Esophagus muscularis mucosa (tissue), 4 donors: ENCODE results near the gene ENTR1. TPM values are rescaled to one million over a fixed set of nuclear protein-coding genes. Genes with fewer than 3 reads are reported as not detected.

Experiments
- DNase-seq: peaks from one replicate; pipeline ENCODE4 v3.0.0-alpha.2; 2017; ENCODE audit errors: extremely low spot score
- H3K27ac ChIP-seq, 4 donors: fragments of 200-600 bp; sonication (generic); replicated peaks in 1 of 4; 1 replicate in 3 of 4; 2 replicates in 1 of 4; pipeline ENCODE4 v1.5.1; 2016 to 2019; ENCODE audit warnings: mild to moderate bottlenecking in 1 of 4
- H3K27me3 ChIP-seq, 4 donors: fragments of 200-600 bp; sonication (generic); one replicate each; pipeline versions ENCODE4 v1.5.1 to v1.6.0; 2016 to 2019
- H3K36me3 ChIP-seq, 4 donors: fragments of 200-600 bp; sonication (generic); one replicate each; pipeline ENCODE4 v1.5.1; 2016 to 2019
- H3K4me1 ChIP-seq, 4 donors: fragments of 200-600 bp; sonication (generic); one replicate each; pipeline ENCODE4 v1.5.1; 2016 to 2019
- H3K4me3 ChIP-seq, 4 donors: fragments of 200-600 bp; sonication (generic); 1 replicate in 2 of 4; 2 replicates in 2 of 4; pipeline ENCODE4 v1.5.1; 2016 to 2019; ENCODE audit warnings: mild to moderate bottlenecking in 4 of 4, moderate library complexity in 1 of 4
- H3K9me3 ChIP-seq, 4 donors: fragments of 200-600 bp; sonication (generic); 1 replicate in 3 of 4; 2 replicates in 1 of 4; pipeline ENCODE4 v1.5.1; 2016 to 2019
- EP300 ChIP-seq: sonication (generic); formaldehyde crosslinking; IDR thresholded peaks from one replicate; pipeline ENCODE4 v1.6.1; 2017; ENCODE audit warnings: antibody characterized with exemption
- POLR2A ChIP-seq: fragments of 450-650 bp; IDR thresholded peaks from one replicate; pipeline ENCODE4 v1.6.1; 2017; ENCODE audit warnings: antibody characterized with exemption, moderate library complexity, mild to moderate bottlenecking, low read depth
- POLR2AphosphoS5 ChIP-seq, 2 donors: sonication (generic); formaldehyde crosslinking; IDR thresholded peaks; one replicate each; pipeline ENCODE4 v1.6.1; 2017; ENCODE audit warnings: antibody characterized with exemption in 2 of 2
- WGBS: methylation state at CpG from one replicate; pipeline ENCODE4 v1.1.5; 2018; 5-methylcytosine and 5-hydroxymethylcytosine counted together
- intact Hi-C: fragments of 100-400 bp; cut with DNase I; formaldehyde crosslinking; loops from one replicate; pipeline ENCODE4 v1.15.1; 2023
- total RNA-seq, 4 donors: library from RNA; depleted of rRNA; stranded (reverse); fragments of >200 nt; gene quantifications; one replicate each; pipeline versions ENCODE4 v1.1.0 to v1.2.1, GENCODE V29; 2016
- TF ChIP-seq, protein P1 (sequence below), 3 experiments: fragments of 200-600 bp in 2 of 3; fragments of 450-650 bp in 1 of 3; sonication (generic) in 2 of 3; IDR thresholded peaks; one replicate each; pipeline ENCODE4 v1.5.1; 2017 to 2019; ENCODE audit warnings: antibody characterized with exemption in 3 of 3, mild to moderate bottlenecking in 2 of 3, moderate library complexity in 1 of 3

ENTR1 gene
- total RNA-seq, 4 donors from 2014 or later, result 26.2 to 44.8 (median 37.6) TPM

DNA sequence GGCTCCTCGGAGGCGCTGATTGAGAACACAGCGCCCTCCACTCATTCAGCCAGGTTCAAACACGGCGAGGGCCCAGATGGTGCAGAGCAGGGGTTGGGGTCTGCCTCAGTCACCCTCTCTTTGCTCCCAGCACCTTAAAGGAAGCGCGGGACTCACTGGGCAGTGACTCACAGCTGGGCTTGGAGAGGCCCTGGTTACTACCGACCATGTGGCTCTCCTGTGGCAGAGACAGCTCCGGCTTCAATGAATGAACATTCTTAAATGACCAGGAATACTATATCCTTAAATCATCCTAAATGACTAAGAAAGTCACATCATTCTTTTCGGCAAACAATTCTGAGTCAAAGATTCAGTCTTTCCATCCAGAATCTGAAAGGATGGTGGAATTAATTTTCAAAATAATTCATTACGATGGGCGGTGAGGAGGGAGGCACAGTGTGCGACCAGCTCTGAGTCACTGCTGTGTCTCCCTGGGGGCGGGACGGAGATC lies 30.8 kb upstream of the ENTR1 start:
- TF ChIP-seq, protein P1, sequence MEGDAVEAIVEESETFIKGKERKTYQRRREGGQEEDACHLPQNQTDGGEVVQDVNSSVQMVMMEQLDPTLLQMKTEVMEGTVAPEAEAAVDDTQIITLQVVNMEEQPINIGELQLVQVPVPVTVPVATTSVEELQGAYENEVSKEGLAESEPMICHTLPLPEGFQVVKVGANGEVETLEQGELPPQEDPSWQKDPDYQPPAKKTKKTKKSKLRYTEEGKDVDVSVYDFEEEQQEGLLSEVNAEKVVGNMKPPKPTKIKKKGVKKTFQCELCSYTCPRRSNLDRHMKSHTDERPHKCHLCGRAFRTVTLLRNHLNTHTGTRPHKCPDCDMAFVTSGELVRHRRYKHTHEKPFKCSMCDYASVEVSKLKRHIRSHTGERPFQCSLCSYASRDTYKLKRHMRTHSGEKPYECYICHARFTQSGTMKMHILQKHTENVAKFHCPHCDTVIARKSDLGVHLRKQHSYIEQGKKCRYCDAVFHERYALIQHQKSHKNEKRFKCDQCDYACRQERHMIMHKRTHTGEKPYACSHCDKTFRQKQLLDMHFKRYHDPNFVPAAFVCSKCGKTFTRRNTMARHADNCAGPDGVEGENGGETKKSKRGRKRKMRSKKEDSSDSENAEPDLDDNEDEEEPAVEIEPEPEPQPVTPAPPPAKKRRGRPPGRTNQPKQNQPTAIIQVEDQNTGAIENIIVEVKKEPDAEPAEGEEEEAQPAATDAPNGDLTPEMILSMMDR (IDR thresholded peaks at IDR 0.05), result no peak
- TF ChIP-seq EP300 (no peak), POLR2A (no peak), POLR2AphosphoS5 (IDR thresholded peaks at IDR 0.05) (no peak)
- Histone ChIP-seq H3K9me3 (no peaks in the 10 kb centered on the region), H3K4me1 (peaks cover 33 to 41% (median 38%) of the 10 kb centered on the region in 4 donors), H3K36me3 (peaks cover 40 to 68% (median 63%) of the 10 kb centered on the region in 4 donors), H3K27ac (peak overlapping the region in 1 of 4 donors; percentile 86), H3K27me3 (no peaks in the 10 kb centered on the region), H3K4me3 (no peak overlapping the region)
- 91% methylated on average over 11 of the region's 15 CpGs for WGBS
- intact Hi-C loops, result no loop called here
- DNase-seq, result no peak

DNA sequence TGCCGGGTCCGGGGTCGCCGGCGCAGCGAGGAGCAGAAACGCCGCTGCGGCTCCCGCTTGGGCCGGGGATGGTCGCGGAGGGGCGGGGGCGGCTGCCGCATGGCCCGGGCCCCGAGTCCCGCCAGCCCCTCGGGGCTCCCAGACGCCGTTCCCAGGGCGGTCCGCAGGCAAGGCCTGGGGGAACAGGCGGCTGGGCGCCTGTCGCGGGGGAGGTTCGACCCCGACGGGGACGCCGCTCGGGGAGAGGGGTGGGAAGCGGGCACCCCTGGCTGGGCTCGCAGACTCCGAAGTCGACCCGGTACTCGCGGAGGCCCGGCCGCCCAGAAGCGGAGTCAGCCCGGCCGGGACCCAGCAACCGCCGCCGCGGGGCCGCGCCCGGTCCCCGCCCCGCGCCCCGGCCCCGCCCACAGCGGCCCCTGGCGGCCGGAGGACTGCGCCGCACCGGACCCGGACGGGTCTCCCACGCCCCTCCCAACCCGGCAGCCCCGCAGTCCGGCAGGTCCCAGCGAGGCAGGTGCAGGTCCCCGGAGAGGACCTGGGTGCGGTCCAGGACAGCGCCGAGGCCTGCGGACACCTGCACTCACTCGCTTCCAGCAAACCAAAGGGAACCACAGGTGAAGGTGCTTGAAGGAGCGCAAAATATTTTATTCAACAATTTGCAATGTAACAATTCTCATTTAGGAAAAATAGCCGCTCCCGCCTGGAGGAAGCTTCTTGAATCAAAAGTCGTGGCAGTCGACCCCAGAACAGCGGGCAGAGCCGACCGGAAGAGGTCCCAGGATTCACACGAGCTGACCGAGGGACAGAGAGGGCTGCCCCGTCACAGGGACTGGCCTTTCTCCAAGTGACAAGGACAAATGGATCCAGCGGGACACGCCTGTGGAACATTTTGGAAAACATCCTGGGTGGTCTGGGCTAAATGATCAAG lies 29.3 kb upstream of the ENTR1 start, which contains the start of gene INPP5E:
INPP5E (minus strand) TSS at position 365 of the 928 bp plus-strand sequence. CDS start 426 bp downstream, outside the sequence.
- TF ChIP-seq POLR2AphosphoS5 (IDR thresholded peaks at IDR 0.05) (peak in 1 of 2 donors; percentile 52), POLR2A (no peak), EP300 (no peak)
- TF ChIP-seq, protein P1 (IDR thresholded peaks at IDR 0.05), result peak; percentile 67 to 90 (median 80)
- peak within 1 kb of the TSS; percentile 80 to 86 (median 80) for H3K27ac ChIP-seq
- H3K4me1 ChIP-seq, result peaks cover 33 to 54% (median 41%) of the 10 kb centered on the region in 4 donors
- no peaks in the 10 kb centered on the region for H3K9me3 ChIP-seq
- intact Hi-C loops, result loop anchor here (5.0 kb wide), 1 partner anchor 38 kb away; no protein-coding TSS in a partner anchor
- peak within 1 kb of the TSS; percentile 78 to 99 (median 92) for H3K4me3 ChIP-seq
- H3K36me3 ChIP-seq, result peaks cover 28 to 68% (median 57%) of the 10 kb centered on the region in 4 donors
- no peak for DNase-seq
- H3K27me3 ChIP-seq, result no peaks in the 10 kb centered on the region
- WGBS, result 7% methylated on average over 13 of the region's 90 CpGs

DNA sequence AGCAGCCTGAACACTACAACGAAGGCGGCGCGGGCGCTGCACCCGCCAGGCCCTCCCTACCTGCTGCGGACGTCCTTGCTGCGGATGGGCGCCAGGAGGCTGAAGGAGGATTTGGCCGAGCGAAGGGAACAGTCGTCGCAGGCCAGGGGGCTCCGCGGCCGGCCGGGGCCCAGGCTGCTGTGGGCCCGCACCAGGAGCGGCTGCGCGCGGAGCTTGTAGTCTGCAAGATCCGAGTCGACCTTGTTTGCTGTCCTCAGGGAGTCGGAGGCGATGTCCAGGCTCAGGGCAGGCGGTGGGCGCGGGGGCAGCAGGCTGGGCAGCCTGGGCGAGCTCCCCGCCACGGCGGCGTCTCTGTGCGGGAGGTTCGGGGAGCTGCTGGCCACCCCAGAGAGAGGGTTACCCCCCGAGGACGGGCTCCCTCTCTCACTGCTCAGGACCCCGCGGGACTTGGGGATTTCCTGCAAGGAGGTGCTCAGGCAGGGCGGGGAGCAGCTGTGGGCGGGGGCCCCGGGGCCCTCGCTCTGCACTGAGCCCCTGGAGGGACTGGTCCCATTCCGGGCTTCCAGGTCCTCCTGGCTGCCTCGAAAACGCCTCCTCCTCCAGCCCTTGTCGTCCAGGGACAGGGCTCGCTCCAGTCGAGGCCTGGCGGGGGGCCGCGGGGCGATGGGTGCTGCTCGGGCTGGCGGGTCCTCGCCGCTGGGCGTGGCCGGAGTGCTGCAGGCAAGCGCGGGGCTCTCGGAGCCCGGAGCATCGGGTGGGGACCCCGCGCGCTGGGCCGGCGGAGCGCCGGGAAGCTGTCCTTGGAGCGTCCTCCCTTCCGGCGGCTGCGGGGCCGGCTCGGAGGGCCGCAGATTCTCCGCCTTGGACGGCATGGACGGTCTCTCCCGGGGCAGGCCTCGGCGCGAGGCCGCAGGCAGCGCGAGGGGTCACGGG lies 28.4 kb upstream of the ENTR1 start:
- WGBS, result under 1% methylated on average over 23 of the region's 91 CpGs
- Histone ChIP-seq H3K4me3 (peak overlapping the region; percentile 78 to 99 (median 92)), H3K9me3 (no peaks in the 10 kb centered on the region), H3K27ac (peak overlapping the region; percentile 80 to 86 (median 80)), H3K27me3 (no peaks in the 10 kb centered on the region), H3K4me1 (peaks cover 33 to 59% (median 41%) of the 10 kb centered on the region in 4 donors), H3K36me3 (peaks cover 28 to 68% (median 55%) of the 10 kb centered on the region in 4 donors)
- no peak for TF ChIP-seq POLR2AphosphoS5 (IDR thresholded peaks at IDR 0.05)
- DNase-seq, result no peak
- intact Hi-C loops, result loop anchor here (5.0 kb wide), 1 partner anchor 38 kb away; no protein-coding TSS in a partner anchor

DNA sequence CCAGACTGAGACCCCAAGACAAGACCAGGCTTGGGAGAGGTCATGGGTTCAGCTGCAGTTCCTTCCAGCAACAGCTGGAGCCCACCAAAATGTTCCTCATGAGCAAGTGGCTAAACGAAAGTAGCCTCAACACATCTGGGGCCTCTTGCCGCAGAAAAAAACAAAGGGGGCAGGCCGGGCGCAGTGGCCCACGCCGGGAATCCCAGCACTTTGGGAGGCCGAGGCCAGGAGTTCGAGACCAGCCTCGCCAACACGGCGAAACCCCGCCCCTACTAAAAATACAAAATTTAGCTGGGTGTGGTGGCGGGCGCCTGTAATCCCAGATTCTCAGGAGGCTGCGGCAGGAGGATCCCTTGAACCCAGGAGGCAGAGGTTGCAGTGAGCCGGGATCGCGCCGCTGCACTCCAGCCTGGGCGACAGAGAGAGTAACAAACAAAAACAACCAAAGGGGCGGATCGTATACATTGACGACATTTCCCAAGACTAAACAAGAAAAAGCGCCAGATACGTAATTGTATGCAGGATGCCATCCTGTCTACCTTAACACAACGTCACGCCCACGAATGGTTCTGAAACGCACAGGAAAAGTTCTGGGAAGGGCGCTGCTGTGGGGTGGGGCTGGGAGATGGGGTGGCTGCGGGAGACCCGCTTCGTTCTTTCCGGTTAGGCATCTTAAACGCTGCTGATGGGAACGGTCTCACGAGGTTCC lies 27.6 kb upstream of the ENTR1 start:
- DNase-seq, result no peak
- 60% methylated on average over 29 of the region's 37 CpGs for WGBS
- intact Hi-C loops, result loop anchor here (5.0 kb wide), 1 partner anchor 39 kb away; no protein-coding TSS in a partner anchor
- no peaks in the 10 kb centered on the region for H3K27me3 ChIP-seq
- H3K4me3 ChIP-seq, result peak overlapping the region; percentile 78 to 99 (median 92)
- no peaks in the 10 kb centered on the region for H3K9me3 ChIP-seq
- H3K4me1 ChIP-seq, result peaks cover 33 to 59% (median 41%) of the 10 kb centered on the region in 4 donors
- TF ChIP-seq, protein P1 (IDR thresholded peaks at IDR 0.05), result no peak
- TF ChIP-seq EP300, result no peak
- no peak for TF ChIP-seq POLR2AphosphoS5 (IDR thresholded peaks at IDR 0.05)
- no peak for TF ChIP-seq POLR2A
- peaks cover 20 to 68% (median 55%) of the 10 kb centered on the region in 4 donors for H3K36me3 ChIP-seq
- peak overlapping the region in 3 of 4 donors; percentile 80 to 81 (median 80) for H3K27ac ChIP-seq
